Thyroid gland (tissue), 4 donors: ENCODE data around the gene TCF3. TPM values are rescaled to one million over a fixed set of nuclear protein-coding genes. Genes with fewer than 3 reads are reported as not detected.

Source experiments
- DNase-seq, 2 donors: peaks; one replicate each; pipeline ENCODE4 v3.0.0-alpha.2; 2019
- H3K27ac ChIP-seq, 3 donors: fragments of 200-600 bp; sonication (generic); 1 replicate in 2 of 3; 2 replicates in 1 of 3; pipeline ENCODE4 v1.5.1; 2016 to 2019; ENCODE audit warnings: mild to moderate bottlenecking in 1 of 3, moderate library complexity in 1 of 3
- H3K27me3 ChIP-seq: fragments of 200-600 bp; sonication (generic); one replicate; pipeline ENCODE4 v1.5.1; 2019
- H3K36me3 ChIP-seq, 2 donors: fragments of 200-600 bp; sonication (generic); one replicate each; pipeline ENCODE4 v1.5.1; 2016 to 2019
- H3K4me1 ChIP-seq, 2 donors: fragments of 200-600 bp; sonication (generic); one replicate each; pipeline ENCODE4 v1.5.1; 2017 to 2019
- H3K4me3 ChIP-seq, 3 donors: fragments of 200-600 bp; sonication (generic); replicated peaks in 1 of 3; 1 replicate in 2 of 3; 2 replicates in 1 of 3; pipeline ENCODE4 v1.5.1; 2016; ENCODE audit warnings: mild to moderate bottlenecking in 1 of 3
- H3K9me3 ChIP-seq: fragments of 200-600 bp; sonication (generic); one replicate; pipeline ENCODE4 v1.5.1; 2017
- POLR2A ChIP-seq, 2 donors: fragments of 450-650 bp; IDR thresholded peaks; one replicate each; pipeline ENCODE4 v1.6.1; 2017; ENCODE audit warnings: antibody characterized with exemption in 2 of 2, mild to moderate bottlenecking in 2 of 2, moderate library complexity in 1 of 2
- WGBS, 2 donors: methylation state at CpG; one replicate each; pipeline ENCODE4 v1.1.5; 2017; 5-methylcytosine and 5-hydroxymethylcytosine counted together
- intact Hi-C: fragments of 100-400 bp; cut with DNase I; formaldehyde crosslinking; loops from one replicate; pipeline ENCODE4 v1.15.1; 2023
- total RNA-seq, 4 donors: library from RNA; depleted of rRNA; stranded (reverse); fragments of >200 nt; gene quantifications; one replicate each; pipeline ENCODE4 v1.2.3, GENCODE V29; 2016
- TF ChIP-seq, protein P1 (sequence below), 6 experiments: fragments of 200-600 bp in 3 of 6; fragments of 450-650 bp in 3 of 6; sonication (generic) in 3 of 6; IDR thresholded peaks; one replicate each; pipeline ENCODE4 v1.5.1; 2016 to 2019; ENCODE audit warnings: antibody characterized with exemption in 6 of 6, mild to moderate bottlenecking in 2 of 6, inconsistent platforms in 1 of 6, moderate library complexity in 1 of 6

TCF3 gene
- total RNA-seq, 4 donors from 2014 or later: 28.6 to 70.6 (median 43.8) TPM

DNA sequence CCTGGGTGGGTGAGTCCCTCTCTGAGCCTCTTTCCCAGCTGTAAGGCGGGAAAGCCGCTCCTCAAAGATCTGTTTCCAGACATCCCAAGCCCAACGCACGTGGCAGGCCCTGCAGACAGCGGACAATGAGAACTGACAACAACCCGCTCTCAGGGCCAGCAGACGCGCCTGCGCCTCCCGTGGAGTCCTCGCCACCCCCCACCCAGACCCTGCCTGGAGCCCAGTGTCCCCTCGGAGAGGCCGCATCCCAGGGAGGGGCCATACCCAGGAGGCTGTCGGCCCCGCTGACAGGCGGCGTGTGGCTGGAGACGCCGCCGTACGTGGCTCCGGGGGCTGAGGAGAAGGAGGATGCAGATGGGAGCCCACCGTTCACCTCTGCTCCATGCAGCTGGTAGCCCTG, 30.8 kb downstream of the TCF3 start:
- 96 to 100% methylated on average over 9 to 16 of the region's 23 CpGs for WGBS, 2 donors
- intact Hi-C loops: no loop called here
- TF ChIP-seq, protein P1, sequence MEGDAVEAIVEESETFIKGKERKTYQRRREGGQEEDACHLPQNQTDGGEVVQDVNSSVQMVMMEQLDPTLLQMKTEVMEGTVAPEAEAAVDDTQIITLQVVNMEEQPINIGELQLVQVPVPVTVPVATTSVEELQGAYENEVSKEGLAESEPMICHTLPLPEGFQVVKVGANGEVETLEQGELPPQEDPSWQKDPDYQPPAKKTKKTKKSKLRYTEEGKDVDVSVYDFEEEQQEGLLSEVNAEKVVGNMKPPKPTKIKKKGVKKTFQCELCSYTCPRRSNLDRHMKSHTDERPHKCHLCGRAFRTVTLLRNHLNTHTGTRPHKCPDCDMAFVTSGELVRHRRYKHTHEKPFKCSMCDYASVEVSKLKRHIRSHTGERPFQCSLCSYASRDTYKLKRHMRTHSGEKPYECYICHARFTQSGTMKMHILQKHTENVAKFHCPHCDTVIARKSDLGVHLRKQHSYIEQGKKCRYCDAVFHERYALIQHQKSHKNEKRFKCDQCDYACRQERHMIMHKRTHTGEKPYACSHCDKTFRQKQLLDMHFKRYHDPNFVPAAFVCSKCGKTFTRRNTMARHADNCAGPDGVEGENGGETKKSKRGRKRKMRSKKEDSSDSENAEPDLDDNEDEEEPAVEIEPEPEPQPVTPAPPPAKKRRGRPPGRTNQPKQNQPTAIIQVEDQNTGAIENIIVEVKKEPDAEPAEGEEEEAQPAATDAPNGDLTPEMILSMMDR (IDR thresholded peaks at IDR 0.05): no peak
- no peak for TF ChIP-seq POLR2A (IDR thresholded peaks at IDR 0.05)
- no peaks in the 10 kb centered on the region for H3K9me3 ChIP-seq
- no peaks in the 10 kb centered on the region for H3K4me1 ChIP-seq
- no peak for DNase-seq
- peaks cover 18 to 28% of the 10 kb centered on the region in 2 donors for H3K36me3 ChIP-seq
- H3K4me3 ChIP-seq: no peak overlapping the region
- H3K27me3 ChIP-seq: no peaks in the 10 kb centered on the region
- no peak overlapping the region for H3K27ac ChIP-seq

DNA sequence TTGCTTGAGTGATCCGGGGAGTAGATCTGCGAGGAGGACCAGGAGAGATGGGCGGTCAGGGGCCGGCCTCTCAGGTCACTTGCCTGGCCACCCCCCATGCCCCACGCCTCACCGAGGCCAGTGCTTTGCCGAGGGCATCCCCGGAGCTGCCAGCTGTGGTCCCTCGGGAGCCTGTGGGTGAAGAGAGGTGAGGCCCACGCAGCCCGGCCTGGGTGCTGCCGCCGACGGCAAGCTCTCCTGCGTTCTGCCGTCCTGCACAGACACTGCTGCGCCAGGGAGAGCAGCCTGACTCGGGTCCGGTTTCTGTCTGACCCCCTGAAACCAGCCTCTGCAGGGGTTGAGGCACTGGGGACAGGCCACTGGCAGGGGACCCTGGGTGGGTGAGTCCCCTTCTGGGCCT, 31.4 kb downstream of the TCF3 start:
- Histone ChIP-seq H3K27me3 (no peaks in the 10 kb centered on the region), H3K4me3 (no peak overlapping the region), H3K27ac (no peak overlapping the region), H3K4me1 (no peaks in the 10 kb centered on the region), H3K9me3 (no peaks in the 10 kb centered on the region), H3K36me3 (peaks cover 18 to 29% of the 10 kb centered on the region in 2 donors)
- WGBS, 2 donors: 89% methylated on average over 5 of the region's 19 CpGs; no CpG with 5 or more reads in 1 of the 2 donors
- TF ChIP-seq POLR2A (IDR thresholded peaks at IDR 0.05): no peak
- TF ChIP-seq, protein P1 (IDR thresholded peaks at IDR 0.05): no peak
- intact Hi-C loops: no loop called here
- DNase-seq: no peak

DNA sequence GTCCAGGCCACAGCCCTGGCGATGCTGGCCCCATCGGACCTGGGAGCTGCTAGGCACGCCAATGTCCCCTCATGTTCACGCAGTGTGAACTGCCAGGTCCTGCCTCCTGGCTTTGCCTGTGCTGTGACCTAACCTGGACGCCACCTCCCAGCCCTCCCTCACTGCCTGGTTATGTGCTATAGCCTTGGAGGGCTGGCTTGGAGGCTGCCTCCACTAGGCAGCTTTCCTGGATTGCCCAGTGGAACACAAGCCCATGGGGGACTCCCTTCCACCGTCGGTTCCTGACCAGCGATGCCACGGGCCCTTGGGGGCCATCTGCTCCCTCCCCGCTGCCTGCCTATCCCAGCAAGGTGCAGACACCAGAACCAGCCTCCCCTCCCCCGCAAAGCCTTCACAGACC, 31.9 kb downstream of the TCF3 start:
- Histone ChIP-seq H3K9me3 (no peaks in the 10 kb centered on the region), H3K27ac (no peak overlapping the region), H3K4me3 (no peak overlapping the region), H3K27me3 (no peaks in the 10 kb centered on the region), H3K36me3 (peaks cover 18 to 34% of the 10 kb centered on the region in 2 donors), H3K4me1 (no peaks in the 10 kb centered on the region)
- intact Hi-C loops: no loop called here
- no peak for DNase-seq
- TF ChIP-seq, protein P1 (IDR thresholded peaks at IDR 0.05): no peak
- TF ChIP-seq POLR2A (IDR thresholded peaks at IDR 0.05): no peak
- WGBS, 2 donors: 92 to 94% methylated on average over 9 to 11 of the region's 11 CpGs

GRCh38 chr19:1619703-1620102, 32.7 kb downstream of the TCF3 start:
- Histone ChIP-seq H3K27me3 (no peaks in the 10 kb centered on the region), H3K9me3 (no peaks in the 10 kb centered on the region), H3K4me1 (no peaks in the 10 kb centered on the region), H3K27ac (no peak overlapping the region), H3K36me3 (peaks cover 26 to 42% of the 10 kb centered on the region in 2 donors), H3K4me3 (no peak overlapping the region)
- WGBS, 2 donors: 93 to 95% methylated on average over 18 of the region's 18 CpGs
- DNase-seq: no peak
- TF ChIP-seq, protein P1 (IDR thresholded peaks at IDR 0.05): no peak
- TF ChIP-seq POLR2A (IDR thresholded peaks at IDR 0.05): no peak
- intact Hi-C loops: no loop called here

- WGBS, 2 donors: 90 to 93% methylated on average over 2 to 12 of the region's 26 CpGs
- Histone ChIP-seq H3K9me3 (no peaks in the 10 kb centered on the region), H3K27me3 (no peaks in the 10 kb centered on the region), H3K4me1 (no peaks in the 10 kb centered on the region), H3K27ac (no peak overlapping the region), H3K36me3 (peaks cover 33 to 45% of the 10 kb centered on the region in 2 donors), H3K4me3 (no peak overlapping the region)
- intact Hi-C loops: no loop called here
- TF ChIP-seq POLR2A (IDR thresholded peaks at IDR 0.05): no peak
- TF ChIP-seq, protein P1 (IDR thresholded peaks at IDR 0.05): no peak
- no peak for DNase-seq
Measured at GRCh38 chr19:1619094-1619439, 33.3 kb downstream of the TCF3 start.
